Right atrium auricular region (tissue), 2 donors: ENCODE measurements around the gene TMEM52. TPM values are rescaled to one million over a fixed set of nuclear protein-coding genes. Genes with fewer than 3 reads are reported as not detected.

ENCODE experiments used
- DNase-seq: peaks from one replicate; pipeline ENCODE4 v3.0.0-alpha.2; 2019; ENCODE audit warnings: low spot score
- H3K27ac ChIP-seq, 2 donors: fragments of 200-600 bp; sonication (generic); 1 replicate in 1 of 2; 2 replicates in 1 of 2; pipeline ENCODE4 v1.5.1; 2016 to 2019
- H3K27me3 ChIP-seq, 2 donors: fragments of 200-600 bp; sonication (generic); one replicate each; pipeline versions ENCODE4 v1.5.1 to v1.6.0; 2017 to 2019
- H3K36me3 ChIP-seq: fragments of 200-600 bp; sonication (generic); one replicate; pipeline ENCODE4 v1.5.1; 2016
- H3K4me1 ChIP-seq, 2 donors: fragments of 200-600 bp; sonication (generic); one replicate each; pipeline versions ENCODE4 v1.5.1 to v1.6.0; 2017 to 2019
- H3K4me3 ChIP-seq, 2 donors: fragments of 200-600 bp; sonication (generic); 1 replicate in 1 of 2; 2 replicates in 1 of 2; pipeline ENCODE4 v1.5.1; 2017 to 2019; ENCODE audit warnings: mild to moderate bottlenecking in 1 of 2, moderate library complexity in 1 of 2
- H3K9me3 ChIP-seq, 2 donors: fragments of 200-600 bp; sonication (generic); one replicate each; pipeline ENCODE4 v1.5.1; 2019
- total RNA-seq, 2 donors: library from RNA; depleted of rRNA; stranded (reverse); fragments of >200 nt; gene quantifications; one replicate each; pipeline ENCODE4 v1.1.0, GENCODE V29; 2016
- TF ChIP-seq, protein P1 (sequence below), 2 donors: fragments of 200-600 bp; sonication (generic); IDR thresholded peaks; one replicate each; pipeline ENCODE4 v1.5.1; 2019; ENCODE audit warnings: antibody characterized with exemption in 2 of 2

Gene TMEM52
- total RNA-seq, 2 donors from 2014 or later: 0.51 to 1.8 TPM

DNA sequence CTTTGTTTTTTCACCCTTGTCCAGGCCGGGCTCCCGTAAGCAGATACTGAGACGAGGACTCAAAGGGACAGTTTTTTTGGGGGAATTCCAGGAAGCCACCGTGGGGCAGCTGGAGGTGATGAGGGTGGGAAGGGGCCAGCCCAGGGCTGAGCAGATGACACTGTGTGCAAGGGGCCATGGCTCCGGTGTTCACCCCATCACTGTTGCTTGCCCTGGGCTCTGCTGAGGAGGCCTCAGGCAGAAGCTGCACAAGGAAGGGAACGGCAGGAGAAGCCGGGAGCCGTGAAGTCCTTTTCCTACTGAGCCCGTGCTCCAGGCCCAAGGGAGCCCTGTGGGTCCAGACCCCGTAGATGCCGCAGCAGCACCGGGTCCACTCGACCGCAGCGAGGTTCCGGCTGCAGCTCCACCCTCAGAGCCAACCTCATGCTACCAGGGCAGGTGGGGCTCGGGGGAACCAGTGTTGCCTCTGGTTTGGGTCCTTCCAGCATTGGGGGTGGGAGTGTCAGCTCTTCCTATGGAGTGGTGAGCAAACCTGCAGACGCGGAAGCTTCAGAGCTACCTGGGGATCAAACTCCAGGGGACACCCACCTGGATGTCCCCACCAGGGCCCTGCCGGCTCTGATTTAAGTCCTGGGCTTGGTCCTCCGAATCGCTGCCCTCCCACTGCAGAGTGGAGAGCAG is 8.3 kb downstream of the TMEM52 start:
- H3K4me1 ChIP-seq: peaks cover 0 to 29% of the 10 kb centered on the region in 2 donors
- no peak for DNase-seq
- TF ChIP-seq, protein P1, sequence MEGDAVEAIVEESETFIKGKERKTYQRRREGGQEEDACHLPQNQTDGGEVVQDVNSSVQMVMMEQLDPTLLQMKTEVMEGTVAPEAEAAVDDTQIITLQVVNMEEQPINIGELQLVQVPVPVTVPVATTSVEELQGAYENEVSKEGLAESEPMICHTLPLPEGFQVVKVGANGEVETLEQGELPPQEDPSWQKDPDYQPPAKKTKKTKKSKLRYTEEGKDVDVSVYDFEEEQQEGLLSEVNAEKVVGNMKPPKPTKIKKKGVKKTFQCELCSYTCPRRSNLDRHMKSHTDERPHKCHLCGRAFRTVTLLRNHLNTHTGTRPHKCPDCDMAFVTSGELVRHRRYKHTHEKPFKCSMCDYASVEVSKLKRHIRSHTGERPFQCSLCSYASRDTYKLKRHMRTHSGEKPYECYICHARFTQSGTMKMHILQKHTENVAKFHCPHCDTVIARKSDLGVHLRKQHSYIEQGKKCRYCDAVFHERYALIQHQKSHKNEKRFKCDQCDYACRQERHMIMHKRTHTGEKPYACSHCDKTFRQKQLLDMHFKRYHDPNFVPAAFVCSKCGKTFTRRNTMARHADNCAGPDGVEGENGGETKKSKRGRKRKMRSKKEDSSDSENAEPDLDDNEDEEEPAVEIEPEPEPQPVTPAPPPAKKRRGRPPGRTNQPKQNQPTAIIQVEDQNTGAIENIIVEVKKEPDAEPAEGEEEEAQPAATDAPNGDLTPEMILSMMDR (IDR thresholded peaks at IDR 0.05): no peak
- no peaks in the 10 kb centered on the region for H3K36me3 ChIP-seq
- H3K9me3 ChIP-seq: no peaks in the 10 kb centered on the region
- no peak overlapping the region for H3K4me3 ChIP-seq
- H3K27me3 ChIP-seq: no peaks in the 10 kb centered on the region
- H3K27ac ChIP-seq: no peak overlapping the region

DNA sequence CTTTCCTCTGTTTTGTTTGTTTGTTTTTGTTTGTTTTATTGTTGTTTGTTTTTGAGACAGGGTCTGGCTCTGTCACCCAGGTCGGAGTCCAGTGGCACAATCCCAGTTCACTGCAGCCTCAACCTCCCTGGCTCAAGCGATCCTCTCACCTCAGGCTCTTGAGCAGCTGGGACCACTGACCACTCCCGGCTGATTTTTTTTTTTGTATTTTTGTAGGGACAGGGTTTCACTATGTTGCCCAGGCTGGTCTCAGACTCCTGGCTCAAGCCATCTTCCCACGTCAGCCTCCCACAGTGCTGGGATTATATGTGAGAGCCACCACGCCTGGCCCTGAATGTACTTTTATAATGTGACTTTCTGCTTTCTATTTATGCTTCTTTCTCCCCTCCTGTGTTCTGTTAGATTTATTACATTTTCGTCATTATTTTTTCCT is 9.0 kb downstream of the TMEM52 start:
- Histone ChIP-seq H3K4me3 (peak overlapping the region in 1 of 2 donors; percentile 68), H3K4me1 (peaks cover 0 to 31% of the 10 kb centered on the region in 2 donors), H3K9me3 (no peaks in the 10 kb centered on the region), H3K27me3 (no peaks in the 10 kb centered on the region), H3K27ac (peak overlapping the region in 1 of 2 donors; percentile 88), H3K36me3 (no peaks in the 10 kb centered on the region)
- TF ChIP-seq, protein P1 (IDR thresholded peaks at IDR 0.05): no peak
- no peak for DNase-seq

DNA sequence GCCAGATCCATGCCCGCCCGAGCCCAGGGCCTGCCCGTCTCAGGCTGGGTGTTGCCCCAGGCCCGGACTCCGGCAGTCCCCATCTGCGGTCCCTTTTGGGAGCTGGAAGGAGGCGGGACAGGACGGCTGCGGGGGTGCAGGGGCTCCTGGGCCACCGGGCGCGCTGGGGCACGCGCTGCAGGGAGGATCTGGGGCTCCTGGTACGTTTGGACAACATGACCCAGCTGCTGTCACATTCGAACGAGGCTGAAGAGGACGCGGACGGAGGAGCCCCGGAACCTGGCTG is 10.6 kb downstream of the TMEM52 start:
- Histone ChIP-seq H3K9me3 (no peaks in the 10 kb centered on the region), H3K36me3 (no peaks in the 10 kb centered on the region), H3K27me3 (no peaks in the 10 kb centered on the region), H3K27ac (peak overlapping the region; percentile 88 to 92), H3K4me1 (peaks cover 0 to 31% of the 10 kb centered on the region in 2 donors), H3K4me3 (peak overlapping the region; percentile 68 to 73)
- TF ChIP-seq, protein P1 (IDR thresholded peaks at IDR 0.05): no peak
- DNase-seq: no peak

DNA sequence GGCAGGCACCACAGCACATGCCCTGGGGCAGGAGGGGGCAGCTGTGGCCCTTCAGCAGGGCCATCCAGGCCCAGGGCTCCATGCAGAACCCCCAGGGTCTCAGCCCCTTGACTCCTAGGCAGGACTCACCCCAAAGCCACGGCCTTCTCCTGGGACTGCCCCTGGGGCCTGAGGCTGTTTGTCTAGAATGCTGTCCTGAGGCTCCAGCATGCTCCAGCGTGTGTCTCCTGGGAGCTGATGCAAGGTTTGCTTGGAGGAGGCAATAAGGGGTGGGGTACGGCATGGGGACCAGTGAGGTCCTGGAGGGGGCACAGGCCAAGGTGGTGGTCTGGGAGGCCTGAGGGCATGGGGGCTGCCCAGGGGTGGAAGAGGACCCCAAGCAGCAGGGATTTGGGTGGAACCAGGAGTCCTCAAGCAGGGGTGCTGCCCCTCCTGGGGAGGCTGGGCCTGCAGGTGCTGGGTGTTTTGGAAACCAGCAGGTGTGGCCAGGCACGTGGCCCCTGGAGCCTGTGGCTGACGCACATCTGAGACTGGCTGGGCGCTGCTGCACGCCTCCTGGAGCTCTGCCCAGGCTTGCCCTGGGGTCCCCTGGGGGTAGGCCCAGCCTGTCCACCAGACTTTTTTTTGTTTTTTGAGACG is 11.9 kb downstream of the TMEM52 start:
- H3K36me3 ChIP-seq: no peaks in the 10 kb centered on the region
- TF ChIP-seq, protein P1 (IDR thresholded peaks at IDR 0.05): no peak
- H3K27me3 ChIP-seq: no peaks in the 10 kb centered on the region
- H3K27ac ChIP-seq: no peak overlapping the region
- H3K4me1 ChIP-seq: peaks cover 0 to 31% of the 10 kb centered on the region in 2 donors
- DNase-seq: no peak
- H3K9me3 ChIP-seq: no peaks in the 10 kb centered on the region
- H3K4me3 ChIP-seq: no peak overlapping the region

DNA sequence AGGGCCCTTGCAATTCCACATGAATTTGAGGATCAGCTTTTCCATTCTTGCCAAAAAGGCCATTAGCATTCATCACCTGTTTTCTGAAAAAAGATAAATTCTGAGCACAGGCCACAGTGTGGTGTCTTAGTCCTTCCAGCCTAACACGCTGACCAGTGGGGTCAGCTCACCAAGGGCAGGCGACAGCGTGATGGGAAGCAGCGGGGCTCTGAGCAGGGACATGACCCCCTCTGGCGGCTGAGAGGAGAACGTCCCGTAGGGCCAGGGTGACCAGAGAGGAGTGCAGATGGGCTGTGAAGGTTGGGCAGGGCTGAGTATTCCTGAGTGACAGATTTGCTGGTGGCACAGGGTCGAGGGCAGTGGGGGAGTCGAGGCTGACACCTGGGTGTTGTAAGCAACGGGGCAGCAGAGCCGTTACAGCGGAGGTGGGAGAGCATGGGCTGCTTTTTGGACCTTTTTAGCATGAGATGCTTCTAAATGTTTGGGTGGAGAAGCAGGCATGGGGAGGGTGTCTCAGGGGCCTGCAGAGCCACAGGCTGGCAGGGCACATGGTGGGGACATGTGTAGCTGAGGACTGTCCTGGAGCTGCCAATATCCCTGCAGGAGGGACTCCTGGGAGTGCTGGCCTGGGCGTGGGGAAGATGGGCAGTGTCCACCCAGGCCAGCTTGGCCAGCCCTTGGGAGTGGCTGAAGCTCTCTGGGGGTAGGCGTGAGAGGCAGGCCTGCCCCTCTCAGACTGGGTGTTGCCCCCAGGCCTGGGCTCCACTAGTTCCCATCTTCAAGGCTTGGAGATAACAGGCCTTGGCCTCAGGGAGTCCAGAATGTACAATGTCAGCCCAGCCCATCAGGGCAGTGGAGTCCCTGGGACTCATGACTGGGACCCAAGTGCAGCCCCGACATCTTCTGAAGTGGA is 12.6 kb downstream of the TMEM52 start:
- H3K9me3 ChIP-seq: no peaks in the 10 kb centered on the region
- peaks cover 0 to 31% of the 10 kb centered on the region in 2 donors for H3K4me1 ChIP-seq
- peak; percentile 90 for DNase-seq
- no peaks in the 10 kb centered on the region for H3K27me3 ChIP-seq
- peak overlapping the region in 1 of 2 donors; percentile 49 for H3K27ac ChIP-seq
- TF ChIP-seq, protein P1 (IDR thresholded peaks at IDR 0.05): peak; percentile 85 to 96
- H3K36me3 ChIP-seq: no peaks in the 10 kb centered on the region
- no peak overlapping the region for H3K4me3 ChIP-seq
